Sigmoid colon (tissue), 4 donors: ENCODE data around the gene ELP6.
"Not testable (repeated sequence)": the region's sequence is repeated elsewhere in the genome, so short reads cannot be mapped to it uniquely, and the experiment has no call there.

Source experiments
- POLR2A ChIP-seq, 2 donors: fragments of 450-650 bp; IDR thresholded peaks; one replicate each; pipeline ENCODE4 v1.6.1; 2016; ENCODE audit warnings: antibody characterized with exemption in 2 of 2, mild to moderate bottlenecking in 2 of 2, moderate library complexity in 2 of 2
- POLR2AphosphoS5 ChIP-seq, 4 donors: sonication (generic); formaldehyde crosslinking; IDR thresholded peaks; one replicate each; pipeline ENCODE4 v1.6.1; 2017; ENCODE audit warnings: antibody characterized with exemption in 4 of 4

- TF ChIP-seq POLR2AphosphoS5, POLR2A (IDR thresholded peaks at IDR 0.05): not testable (repeated sequence)
These were observed 31.7 kb downstream of the ELP6 start for GRCh38 chr3:47481763-47482162.
